GM12864 (cell line): ENCODE results near the gene CNTNAP4.

Experiments
- DNase-seq: peaks from one replicate; pipeline ENCODE4 v3.0.0-alpha.2; 2011; ENCODE audit warnings: low read depth
- H3K4me3 ChIP-seq: 2 replicates; pipeline ENCODE4 v1.5.1; 2011; ENCODE audit warnings: mild to moderate bottlenecking, low read depth, low read length, control low read depth
- CTCF ChIP-seq: IDR thresholded peaks from 2 replicates; pipeline ENCODE4 v1.5.1; 2011; ENCODE audit warnings: low read depth, mild to moderate bottlenecking, moderate library complexity, low read length, control low read depth, inconsistent platforms; ENCODE audit errors: missing control alignments

Gene CNTNAP4

GRCh38 chr16:76446251-76446650, 169.1 kb downstream of the CNTNAP4 start:
- DNase-seq, result no peak
- H3K4me3 ChIP-seq, result no peak overlapping the region
- no peak for TF ChIP-seq CTCF

- no peak for TF ChIP-seq CTCF
- no peak overlapping the region for H3K4me3 ChIP-seq
- DNase-seq, result no peak
Measured at GRCh38 chr16:76450890-76451289, 173.7 kb downstream of the CNTNAP4 start.

GRCh38 chr16:76455257-76455656, 178.1 kb downstream of the CNTNAP4 start:
- TF ChIP-seq CTCF, result no peak
- no peak for DNase-seq
- no peak overlapping the region for H3K4me3 ChIP-seq

- TF ChIP-seq CTCF, result no peak
- no peak for DNase-seq
- H3K4me3 ChIP-seq, result no peak overlapping the region
Measured at GRCh38 chr16:76456016-76456415, 178.8 kb downstream of the CNTNAP4 start.

- no peak for TF ChIP-seq CTCF
- H3K4me3 ChIP-seq, result no peak overlapping the region
- DNase-seq, result no peak
Measured at GRCh38 chr16:76459111-76459510, 181.9 kb downstream of the CNTNAP4 start.

- no peak for DNase-seq
- no peak overlapping the region for H3K4me3 ChIP-seq
- TF ChIP-seq CTCF, result no peak
Measured at GRCh38 chr16:76461836-76462235, 184.6 kb downstream of the CNTNAP4 start.

GRCh38 chr16:76464955-76465620, 187.9 kb downstream of the CNTNAP4 start:
- TF ChIP-seq CTCF, result no peak

More at GRCh38 chr16:76464955-76465620, 187.9 kb downstream of the CNTNAP4 start:
- no peak overlapping the region for H3K4me3 ChIP-seq
- no peak for DNase-seq
